NCI-H187 treated with DMSO at 0.1 percent for 48 hours (cell line): Measurements from ENCODE around the gene REXO2.

Experiments used
- DNase-seq: peaks from one replicate; lab custom pipeline; 2025; lab: John Stamatoyannopoulos, UW

Gene REXO2

DNA sequence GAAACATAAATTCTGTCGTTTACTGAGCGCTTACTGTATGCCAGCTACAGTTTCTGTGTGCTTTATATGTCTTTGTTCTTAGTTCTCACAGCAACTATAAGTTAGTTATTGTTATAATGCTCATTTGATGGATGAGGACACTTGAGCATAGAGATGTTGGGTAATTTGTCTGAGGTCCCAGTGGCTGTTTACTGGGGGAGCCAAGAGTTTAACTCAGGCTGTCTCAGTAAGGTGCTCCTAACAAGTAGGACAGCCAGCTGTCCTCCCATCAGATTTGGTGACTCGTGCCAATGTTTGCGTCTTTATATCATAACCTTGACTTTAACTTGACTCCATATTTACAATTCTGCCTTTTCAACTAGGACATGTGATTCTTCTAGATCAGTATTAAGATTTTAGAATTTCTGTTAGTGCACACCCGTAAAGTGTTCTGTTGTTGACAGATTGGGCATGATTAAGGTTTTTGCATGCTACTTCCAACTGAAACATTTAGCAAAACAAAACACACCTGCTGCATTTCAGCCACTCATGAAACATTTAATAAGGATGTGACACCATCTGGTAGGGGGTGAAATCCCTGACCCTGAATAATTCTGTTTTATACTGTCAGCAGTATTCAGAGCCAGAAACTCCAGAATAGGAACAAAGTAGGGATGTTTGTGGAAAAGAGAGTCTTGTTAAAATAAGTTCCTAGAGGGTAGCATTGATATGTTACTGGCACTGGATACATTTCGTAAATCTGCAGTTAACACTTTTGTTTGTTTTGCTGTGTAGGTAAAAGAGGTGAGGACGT is 1.9 kb downstream of the REXO2 start:
- DNase-seq = no peak

DNA sequence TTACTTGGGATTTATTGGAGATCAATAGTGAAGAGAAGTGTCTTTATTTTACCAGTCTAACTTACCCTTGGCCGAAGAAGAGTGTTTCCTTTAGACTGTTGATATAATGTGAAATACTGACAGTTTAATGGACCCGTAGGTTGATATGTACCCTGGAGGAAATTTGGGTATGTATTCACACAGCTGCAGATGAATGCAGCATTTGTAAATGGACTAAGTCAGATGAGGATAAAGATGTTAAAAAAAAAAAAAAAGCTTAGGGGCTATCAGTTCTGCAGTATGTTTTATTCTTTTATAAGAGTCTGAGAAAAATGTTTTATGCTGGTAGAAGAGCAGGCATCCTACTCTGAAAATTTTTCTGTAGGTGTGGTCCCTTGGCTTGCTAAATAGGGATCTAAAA is 2.7 kb downstream of the REXO2 start:
- DNase-seq = no peak

DNA sequence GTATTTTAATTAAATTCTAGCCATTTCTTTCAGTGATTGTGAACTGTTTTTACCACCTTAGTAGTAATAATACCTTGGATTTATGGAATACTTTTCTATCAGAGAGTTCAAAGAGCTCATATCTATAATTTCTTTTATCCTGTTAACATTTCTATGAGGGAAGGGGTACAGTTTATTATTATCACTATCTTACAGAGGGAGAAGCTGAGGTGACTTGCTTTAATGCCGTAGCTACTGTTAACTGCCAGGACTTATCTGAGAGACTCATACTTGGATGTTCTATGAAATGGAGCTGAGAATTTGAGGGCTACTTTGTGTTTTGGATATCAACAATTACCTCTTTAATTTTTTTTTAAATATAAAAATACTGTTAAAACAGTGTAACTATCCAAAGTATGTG is 3.3 kb downstream of the REXO2 start:
- DNase-seq = no peak

DNA sequence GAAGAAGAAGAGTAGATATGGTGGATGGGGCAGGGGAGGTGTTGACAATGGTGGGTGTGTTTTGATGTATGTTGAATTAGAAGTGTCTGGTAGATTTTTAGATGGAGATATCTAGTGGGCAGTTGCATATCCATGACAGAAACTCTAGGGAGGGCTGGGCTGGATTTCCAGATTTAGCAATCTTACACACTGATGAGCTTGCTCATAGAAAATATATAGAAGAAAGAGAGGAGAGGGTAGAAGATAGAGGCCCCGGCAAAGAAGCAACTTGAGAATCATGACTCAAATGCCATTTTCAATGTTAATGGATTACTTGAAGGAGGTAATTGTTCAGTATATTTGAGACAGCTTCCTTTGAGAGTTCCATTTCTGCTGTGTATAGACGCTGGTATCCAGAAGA is 8.2 kb downstream of the REXO2 start:
- no peak for DNase-seq

DNA sequence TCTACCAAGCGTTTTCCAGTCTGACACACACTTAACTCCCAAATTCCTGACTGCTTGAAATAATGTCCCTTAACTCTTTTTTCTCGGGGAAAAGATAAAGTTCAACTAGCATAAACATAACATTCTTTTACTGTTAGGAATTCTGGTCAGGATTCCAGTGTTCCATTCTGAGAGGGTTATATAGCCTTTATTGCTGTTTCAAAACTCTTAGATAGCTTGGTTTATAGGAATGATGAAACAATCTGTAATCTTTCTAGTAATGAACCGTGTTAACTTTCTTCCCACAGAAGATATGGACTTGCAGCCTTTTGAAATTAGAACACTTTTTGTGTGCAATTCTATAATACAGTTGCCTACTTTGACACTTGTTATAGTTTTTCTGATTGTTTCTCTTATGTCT is 8.6 kb downstream of the REXO2 start:
- no peak for DNase-seq

DNA sequence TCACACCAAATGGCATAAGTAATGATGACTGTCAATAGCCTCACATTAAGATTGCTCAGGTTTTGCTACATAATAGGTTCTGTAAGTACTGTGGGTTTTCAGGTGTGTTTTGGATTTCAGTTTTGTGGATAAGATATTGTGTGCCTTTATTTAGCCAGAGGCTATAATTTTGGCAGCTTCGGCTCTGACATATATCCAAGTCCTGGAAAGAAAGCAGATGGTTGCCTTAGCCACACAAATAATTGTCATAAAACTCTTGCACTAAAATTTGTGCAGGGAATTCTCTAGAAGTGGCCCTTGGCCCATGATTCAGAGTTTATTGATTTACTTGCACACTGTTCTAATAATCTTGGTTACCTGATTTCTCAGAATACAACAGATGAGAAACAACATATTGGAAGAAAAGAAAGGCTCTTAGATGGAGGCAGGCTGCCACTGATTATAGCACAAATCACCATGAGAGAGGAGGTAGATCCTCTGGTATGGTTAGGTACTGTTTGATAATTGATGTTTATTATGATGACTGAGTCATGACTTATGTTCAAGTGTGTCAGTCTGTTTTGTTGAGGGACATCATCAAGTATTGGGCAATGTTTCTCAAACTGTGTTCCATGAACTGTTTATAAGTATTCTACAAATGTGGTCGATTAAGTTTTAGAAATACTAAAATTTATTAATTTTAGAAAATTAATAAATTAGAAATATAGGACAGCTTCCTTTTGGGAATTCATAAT is 9.6 kb downstream of the REXO2 start:
- no peak for DNase-seq

DNA sequence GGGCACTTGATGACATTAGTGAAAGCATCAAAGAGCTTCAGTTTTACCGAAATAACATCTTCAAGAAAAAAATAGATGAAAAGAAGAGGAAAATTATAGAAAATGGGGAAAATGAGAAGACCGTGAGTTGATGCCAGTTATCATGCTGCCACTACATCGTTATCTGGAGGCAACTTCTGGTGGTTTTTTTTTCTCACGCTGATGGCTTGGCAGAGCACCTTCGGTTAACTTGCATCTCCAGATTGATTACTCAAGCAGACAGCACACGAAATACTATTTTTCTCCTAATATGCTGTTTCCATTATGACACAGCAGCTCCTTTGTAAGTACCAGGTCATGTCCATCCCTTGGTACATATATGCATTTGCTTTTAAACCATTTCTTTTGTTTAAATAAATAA is 10.6 kb downstream of the REXO2 start:
- no peak for DNase-seq

DNA sequence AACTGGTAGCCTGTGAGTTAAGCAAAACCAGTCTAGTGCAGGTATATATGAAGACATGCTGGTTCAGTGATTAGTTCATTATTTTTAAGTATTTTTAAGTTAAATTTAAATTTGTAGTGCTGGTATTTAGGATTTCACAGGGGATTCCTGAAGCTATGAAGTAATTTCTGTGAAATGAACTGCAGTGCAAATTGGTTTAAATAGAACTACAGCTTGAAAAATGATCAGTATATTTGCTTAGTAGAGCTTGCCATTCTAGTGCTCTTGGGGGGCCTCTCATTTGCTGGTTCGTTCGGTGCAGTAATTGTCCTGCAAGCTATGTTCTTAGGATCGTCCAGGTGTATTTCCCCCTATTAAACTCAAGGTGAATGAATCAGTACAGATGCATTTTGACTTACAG is 13.1 kb downstream of the REXO2 start:
- no peak for DNase-seq

DNA sequence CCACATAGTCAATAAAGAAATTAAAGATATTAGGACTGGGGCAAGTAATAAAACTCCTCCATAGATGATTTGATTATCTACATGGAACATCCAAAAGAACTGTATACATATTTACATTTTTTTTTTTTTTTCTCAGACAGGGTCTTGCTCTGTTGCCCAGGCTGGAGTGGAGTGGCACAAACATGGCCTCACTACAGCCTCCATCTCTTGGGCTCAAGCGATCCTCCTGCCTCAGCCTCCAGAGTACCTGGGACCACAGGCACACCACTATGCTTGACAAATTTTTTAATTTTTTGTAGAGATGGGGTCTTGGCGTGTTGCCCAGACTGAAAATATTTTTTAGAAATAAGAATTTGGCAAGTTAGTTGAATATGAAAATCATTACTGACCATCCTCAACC is 24.7 kb downstream of the REXO2 start:
- DNase-seq = no peak

DNA sequence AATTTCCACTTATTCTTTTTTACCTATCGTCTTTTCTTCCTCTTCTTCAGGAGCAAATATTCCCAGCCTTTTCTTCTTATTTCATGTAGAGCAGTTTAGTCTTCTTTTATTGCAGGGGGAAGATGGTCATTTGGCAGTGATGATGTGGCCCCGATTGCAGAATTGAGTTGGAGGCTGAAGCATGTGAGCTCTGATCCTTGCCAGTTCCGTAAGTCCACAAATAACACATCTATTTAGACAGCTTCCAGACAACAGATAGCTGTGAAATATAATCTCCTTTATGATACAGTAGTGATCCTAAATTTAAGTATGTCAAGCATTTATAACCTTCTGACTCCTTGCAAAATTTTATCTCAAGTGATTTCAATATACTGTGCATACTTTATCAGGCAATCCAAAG is 27.5 kb downstream of the REXO2 start:
- no peak for DNase-seq

DNA sequence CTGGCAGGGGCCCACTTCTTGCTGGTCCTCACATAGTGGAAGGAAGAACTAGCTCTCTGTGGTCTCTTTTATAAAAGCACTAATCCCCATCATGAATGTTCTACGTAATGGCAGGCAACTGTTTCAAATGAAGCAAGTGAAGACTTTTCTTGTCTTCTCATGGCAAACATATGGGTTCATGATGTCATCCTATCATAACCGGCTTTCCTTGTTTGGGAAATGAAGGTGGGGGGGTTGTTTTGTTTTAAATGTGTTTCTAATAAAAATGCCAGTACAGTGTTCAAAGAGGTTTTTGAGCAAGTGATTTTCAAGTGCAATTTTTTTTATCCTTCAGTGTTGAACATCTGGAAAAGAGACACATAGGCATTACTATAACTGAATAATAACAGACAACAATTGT is 33.4 kb downstream of the REXO2 start:
- no peak for DNase-seq

DNA sequence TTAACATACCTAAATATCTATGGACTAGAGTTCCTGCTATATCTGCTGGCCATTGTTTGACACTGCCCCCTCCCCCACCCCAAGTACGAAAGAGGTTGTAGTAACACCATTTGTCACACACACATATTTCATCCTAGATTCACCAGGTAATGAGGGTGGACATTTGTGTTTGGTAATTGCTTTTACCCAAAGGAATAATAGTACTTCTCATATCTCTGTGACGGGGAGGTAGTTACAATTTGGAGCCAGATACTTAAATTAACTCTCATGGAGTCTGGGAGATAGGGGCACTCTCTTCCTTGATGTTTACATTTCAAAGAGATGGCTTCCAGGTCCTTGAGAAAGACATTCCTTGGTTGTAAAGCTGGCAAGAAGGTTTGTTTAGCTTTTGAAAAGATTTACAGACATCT is 38.7 kb downstream of the REXO2 start:
- DNase-seq = no peak

DNA sequence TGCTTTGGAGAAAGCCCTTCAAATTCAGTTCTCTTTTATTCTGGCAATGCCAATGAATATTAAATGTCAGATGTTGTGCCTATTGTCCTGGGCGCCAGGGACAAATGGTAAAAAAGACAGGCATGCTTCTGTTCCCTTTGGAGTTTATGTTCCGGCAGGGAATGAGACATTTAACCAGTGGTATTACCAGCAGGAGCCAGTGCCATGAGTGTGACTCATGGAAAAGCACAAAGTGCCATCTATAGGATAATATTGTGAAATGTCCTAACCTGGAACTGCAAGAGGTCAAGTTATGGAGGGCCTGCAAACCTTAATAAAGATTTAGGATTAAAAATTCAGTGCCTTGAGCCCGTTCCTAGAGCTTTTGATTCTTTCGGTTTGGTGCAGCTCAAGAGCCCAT is 39.5 kb downstream of the REXO2 start:
- no peak for DNase-seq

DNA sequence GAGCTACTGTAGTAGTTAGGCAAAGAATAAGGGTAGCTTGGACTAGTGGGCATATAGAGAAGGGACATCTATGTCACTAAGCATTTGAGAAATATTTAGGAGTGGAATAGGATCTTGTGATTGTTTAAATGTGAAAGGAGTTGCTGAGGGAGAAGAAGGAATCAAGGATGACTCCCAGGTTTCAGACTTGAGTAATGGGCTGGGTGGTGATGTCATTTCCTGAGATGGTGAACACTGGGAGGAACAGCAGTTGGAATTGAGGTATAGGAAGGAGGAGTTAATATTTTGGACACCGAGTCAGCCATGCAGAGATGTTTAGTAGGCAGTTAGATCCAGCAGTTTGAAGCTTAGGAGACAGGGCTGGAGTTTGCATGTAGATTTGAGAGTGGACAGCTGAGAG is 40.1 kb downstream of the REXO2 start:
- DNase-seq = no peak

DNA sequence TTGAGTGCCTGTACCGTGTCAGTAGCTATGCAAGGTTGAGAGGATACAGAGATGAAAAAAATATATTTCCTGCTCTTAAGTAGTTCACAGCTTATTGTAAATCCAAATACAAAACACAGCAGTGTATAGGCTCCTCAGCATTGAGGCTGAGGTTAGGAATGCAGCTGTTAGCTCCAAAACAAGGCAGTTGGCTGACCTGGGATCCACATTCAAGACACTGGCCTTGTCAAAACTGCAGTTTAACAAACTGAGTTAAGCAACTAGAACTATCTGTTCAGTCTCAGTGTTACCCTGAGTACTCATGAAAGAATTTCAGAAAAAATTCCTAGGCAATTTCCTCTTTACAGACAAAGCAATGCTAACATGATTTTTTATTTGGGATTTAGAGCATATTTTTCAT is 42.8 kb downstream of the REXO2 start:
- DNase-seq = no peak

DNA sequence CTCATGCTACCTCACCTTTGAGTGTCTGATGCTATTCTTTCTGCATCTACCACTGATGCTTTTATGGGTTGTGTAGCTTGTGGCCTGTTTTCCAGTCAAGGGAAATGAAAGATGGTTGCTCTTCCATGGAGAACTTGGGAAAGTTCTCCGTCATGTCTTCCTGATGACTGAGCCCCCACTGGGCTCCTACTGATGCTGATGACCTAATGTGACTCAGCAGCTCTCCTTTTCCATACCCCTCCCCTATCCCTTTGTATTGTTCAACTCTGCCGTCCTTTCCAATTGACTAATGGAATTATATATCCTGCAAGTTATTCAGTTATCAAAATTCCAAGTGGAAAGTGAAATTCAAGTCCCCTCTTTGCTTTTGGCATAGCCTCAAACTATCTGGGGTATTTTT is 44.7 kb downstream of the REXO2 start:
- DNase-seq = no peak

DNA sequence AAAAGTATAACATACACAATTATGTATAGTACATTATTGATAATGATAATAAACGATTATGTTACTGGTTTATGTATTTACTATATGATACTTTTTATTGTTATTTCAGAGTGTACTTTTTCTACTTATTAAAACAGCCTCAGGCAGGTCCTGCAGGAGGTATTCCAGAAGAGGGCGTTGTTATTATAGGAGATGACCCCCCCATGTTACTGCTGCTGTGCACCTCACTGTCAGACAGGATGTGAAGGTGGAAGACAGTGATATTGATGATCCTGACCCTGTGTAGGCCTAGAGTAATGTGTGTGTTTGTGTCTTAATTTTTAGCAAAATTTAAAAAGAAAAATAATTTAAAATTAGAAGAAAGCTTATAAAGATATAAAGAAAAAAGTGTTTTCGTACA is 57.6 kb downstream of the REXO2 start:
- DNase-seq = no peak

DNA sequence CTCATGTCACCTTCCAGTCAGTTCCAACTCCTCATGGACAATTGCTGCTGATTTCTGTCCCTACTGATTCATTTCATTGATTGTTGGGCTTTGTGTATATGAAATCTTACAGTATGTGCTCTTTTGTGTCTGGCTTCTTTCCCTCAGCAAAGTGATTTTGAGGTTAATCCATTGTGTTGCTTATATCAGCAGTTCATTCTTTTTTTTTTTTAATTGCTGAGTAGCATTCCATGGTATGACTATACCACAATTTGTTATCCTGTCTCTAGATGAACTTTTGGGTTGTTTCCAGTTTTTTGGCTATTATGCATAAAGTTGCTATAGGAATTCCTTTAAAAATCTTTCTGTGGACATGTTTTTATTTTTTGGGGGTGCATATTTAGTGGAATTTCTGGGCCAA is 60.5 kb downstream of the REXO2 start:
- DNase-seq = no peak
